Jurkat, Clone E6-1 (cell line): ENCODE measurements around the gene VPS35. TPM values are rescaled to one million over a fixed set of nuclear protein-coding genes. Genes with fewer than 3 reads are reported as not detected.
A peak's percentile ranks its signal among the peaks of the same experiment; 100 is the strongest.

Experiments
- DNase-seq: peaks from one replicate; pipeline ENCODE4 v3.0.0-alpha.2; 2011; ENCODE audit warnings: low read depth, low spot score
- H3K4me3 ChIP-seq: 2 replicates; pipeline ENCODE4 v1.5.1; 2011; ENCODE audit warnings: mild to moderate bottlenecking, low read length, control low read depth, moderate library complexity
- polyA plus RNA-seq: library from polyadenylated mRNA; unstranded; fragments of >200 nt; gene quantifications from one replicate; pipeline ENCODE4 v1.2.1, GENCODE V29; 2012; ENCODE audit warnings: missing spikeins; ENCODE audit not compliant: insufficient read length, insufficient read depth

The VPS35 gene
- 83.3 TPM for polyA plus RNA-seq

DNA sequence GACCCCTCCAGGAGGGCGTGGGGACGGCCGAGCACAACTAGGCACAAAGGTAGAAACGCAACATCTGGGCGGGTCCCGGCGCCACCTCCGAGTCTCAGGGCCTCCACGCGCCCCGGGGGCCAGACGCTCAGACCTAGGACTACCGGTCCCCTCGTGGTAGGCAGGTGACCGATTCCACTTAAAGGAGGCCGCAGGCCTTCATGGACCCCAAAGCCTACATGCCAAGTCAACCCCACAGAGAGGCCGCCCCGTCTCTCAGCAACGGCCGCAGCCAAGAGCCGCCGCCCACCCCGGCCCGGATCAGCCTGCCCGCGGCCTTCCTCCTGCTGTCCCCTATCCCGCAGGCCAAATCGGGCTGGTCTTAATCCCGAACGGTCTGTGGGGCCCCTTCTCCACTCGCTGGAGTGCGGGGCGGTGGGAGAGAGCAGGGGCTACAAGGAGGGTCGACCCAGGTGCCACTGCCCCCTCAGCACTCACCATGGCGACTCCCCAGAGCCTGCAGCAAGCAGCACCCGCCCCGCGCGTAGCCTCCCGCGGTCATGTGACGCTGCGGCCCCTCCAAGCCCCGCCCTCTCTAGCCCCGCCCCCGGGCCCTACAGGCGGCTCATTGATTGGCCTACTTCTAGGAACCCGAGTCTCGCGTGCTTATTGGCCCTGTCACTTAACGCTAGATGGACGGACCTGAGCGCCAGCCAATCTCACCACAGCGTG lies at the start of gene VPS35:
VPS35 (minus strand) TSS at position 525 of the 711 bp plus-strand sequence; CDS start at position 480, 45 bp downstream.
- peak within 1 kb of the TSS; percentile 91 for H3K4me3 ChIP-seq
- DNase-seq = peak; percentile 97

- H3K4me3 ChIP-seq = no peak overlapping the region
- DNase-seq = no peak
Observed at GRCh38 chr16:46737621-46738214, 48.7 kb upstream of the VPS35 start.

DNA sequence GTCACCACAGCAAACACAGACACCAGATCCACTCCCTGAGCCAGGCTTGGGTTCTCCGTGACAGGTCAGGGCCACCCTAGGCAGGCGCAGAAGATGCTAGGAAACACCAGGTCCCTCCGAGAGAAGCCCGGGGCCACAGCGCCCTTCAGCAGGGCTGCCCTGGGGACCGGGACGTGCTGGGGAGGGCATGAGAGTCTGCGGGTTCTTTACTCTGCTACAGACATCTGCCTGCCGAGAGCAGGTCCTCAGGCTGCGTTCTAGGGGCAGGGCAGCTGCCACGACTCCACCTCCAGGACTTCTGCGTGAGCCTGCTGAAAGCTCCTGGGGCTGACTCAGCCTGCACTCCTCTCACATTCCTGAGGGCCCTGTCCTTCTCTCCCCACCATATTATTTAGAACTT lies 47.7 kb upstream of the VPS35 start:
- H3K4me3 ChIP-seq = no peak overlapping the region
- DNase-seq = no peak

- DNase-seq = no peak
- H3K4me3 ChIP-seq = no peak overlapping the region
Observed at GRCh38 chr16:46733319-46733830, 44.4 kb upstream of the VPS35 start.

- H3K4me3 ChIP-seq = no peak overlapping the region
- no peak for DNase-seq
Observed at GRCh38 chr16:46732561-46732960, 43.6 kb upstream of the VPS35 start.

- no peak overlapping the region for H3K4me3 ChIP-seq
- DNase-seq = no peak
Observed at GRCh38 chr16:46731691-46732555, 42.9 kb upstream of the VPS35 start.

GRCh38 chr16:46730801-46731690 lies 42.1 kb upstream of the VPS35 start:
- no peak overlapping the region for H3K4me3 ChIP-seq
- no peak for DNase-seq

DNA sequence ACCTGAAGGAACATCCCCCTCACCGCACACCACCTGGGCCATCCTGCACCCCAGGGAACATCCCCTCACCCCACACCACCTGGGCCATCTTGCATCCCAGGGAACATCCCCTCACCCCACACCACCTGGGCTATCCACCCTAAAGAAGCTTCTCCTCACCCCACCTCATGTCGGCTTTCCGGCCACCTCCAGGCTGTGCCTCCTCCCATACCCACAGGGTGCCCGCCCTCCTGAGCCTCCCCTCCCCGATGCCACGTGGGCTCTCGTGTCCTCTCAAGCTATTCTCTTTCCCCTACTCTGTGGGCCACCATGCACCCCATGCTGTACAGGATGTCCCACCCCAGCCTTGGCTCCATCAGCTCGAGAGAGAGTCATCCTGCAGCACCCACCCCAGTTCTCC lies 41.1 kb upstream of the VPS35 start:
- H3K4me3 ChIP-seq = no peak overlapping the region
- DNase-seq = no peak

DNA sequence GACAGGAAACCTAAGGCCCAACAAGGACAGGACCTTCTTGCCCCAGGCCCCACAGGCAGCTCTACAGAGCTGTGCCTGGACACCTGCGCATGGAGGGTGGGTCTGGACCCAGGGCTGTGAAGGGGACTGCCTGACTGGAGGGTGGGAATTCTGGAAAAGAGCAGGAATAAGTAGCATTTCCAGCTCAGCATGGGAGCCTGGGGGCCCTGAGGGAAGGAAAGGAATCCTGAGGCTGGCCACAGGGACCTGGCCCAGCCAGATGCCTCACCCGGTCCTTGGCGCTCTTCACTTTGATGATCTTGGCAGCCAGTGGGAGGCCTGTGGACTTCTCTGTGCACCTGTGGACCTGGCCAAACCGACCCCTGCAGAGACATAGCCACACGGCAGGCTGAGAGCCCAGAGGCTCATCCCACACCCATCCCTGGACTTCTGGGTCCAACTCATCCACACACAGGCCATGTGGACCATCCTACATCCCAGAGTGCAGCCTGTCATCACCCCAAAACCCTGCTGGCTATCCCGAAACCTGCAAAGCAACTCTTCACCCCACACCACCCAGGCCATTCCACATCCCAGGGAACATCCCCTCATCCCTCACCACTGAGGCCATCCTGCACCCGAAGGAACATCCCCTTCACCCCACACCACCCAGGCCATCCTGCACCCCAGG lies 40.5 kb upstream of the VPS35 start:
- no peak for DNase-seq
- no peak overlapping the region for H3K4me3 ChIP-seq

- no peak overlapping the region for H3K4me3 ChIP-seq
- no peak for DNase-seq
Observed at GRCh38 chr16:46728806-46729205, 39.8 kb upstream of the VPS35 start.

GRCh38 chr16:46727630-46728029 lies 38.7 kb upstream of the VPS35 start:
- no peak for DNase-seq
- H3K4me3 ChIP-seq = no peak overlapping the region

- DNase-seq = no peak
- H3K4me3 ChIP-seq = no peak overlapping the region
Observed at GRCh38 chr16:46727184-46727583, 38.2 kb upstream of the VPS35 start.

DNA sequence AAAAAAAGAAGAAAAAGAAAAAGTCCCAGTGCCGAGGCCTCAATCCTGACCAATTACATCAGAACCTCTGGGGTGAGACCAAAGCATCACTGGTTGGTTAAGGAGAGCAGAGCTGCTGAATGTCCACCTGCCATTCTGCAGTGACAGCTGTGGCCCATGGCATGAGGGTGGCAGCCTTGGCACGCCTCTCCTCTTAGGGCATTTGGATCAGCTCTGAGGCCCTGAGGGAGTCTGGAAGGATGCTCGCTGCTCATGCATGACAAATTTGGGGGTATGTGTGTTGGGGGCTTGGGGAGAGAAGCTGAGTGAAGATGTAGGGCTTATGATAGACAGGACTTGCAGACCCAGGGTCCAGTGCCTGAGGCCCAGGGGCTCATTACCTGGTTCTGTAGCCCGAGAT lies 32.9 kb upstream of the VPS35 start:
- no peak overlapping the region for H3K4me3 ChIP-seq
- no peak for DNase-seq

DNA sequence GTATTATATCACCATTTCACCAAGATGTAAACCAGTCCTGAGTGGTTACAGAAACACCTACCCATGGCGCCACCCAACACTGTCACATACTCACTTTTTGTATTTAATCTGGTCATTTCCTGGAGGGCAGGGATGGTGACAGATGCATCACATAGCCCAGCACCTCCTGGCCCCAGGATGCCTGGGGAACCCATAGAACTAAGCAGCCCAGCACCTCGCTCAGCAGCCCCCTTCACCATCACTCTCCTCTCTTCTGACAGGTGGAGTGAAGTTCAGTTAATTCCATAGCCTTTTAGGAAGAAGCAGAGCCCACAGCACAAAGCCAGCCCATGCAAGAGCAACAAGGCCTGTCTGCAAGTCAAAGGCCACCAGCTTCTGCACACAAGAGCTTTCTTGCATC lies 31.6 kb upstream of the VPS35 start:
- no peak for DNase-seq
- no peak overlapping the region for H3K4me3 ChIP-seq

DNA sequence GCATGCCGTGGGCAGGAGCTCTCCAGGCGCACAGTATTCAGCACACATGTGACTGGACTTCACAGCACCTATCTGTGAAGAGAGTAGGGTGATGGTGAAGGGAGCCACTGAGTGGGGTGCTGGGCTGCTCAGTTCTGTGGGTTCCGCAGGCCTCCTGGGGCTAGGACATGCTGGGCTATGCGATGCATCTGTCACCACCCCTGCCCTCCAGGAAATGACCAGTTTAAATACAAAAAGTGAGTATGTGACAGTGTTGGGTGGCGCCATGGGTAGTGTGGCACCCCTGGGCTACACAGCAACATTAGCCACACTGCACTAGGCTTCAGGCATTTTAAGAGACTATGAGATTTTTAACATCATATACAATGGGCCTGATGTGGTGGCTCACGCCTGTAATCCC lies 30.6 kb upstream of the VPS35 start:
- no peak for DNase-seq
- no peak overlapping the region for H3K4me3 ChIP-seq

- H3K4me3 ChIP-seq = no peak overlapping the region
- no peak for DNase-seq
Observed at GRCh38 chr16:46718214-46718613, 29.2 kb upstream of the VPS35 start.

- no peak overlapping the region for H3K4me3 ChIP-seq
- no peak for DNase-seq
Observed at GRCh38 chr16:46717692-46718091, 28.7 kb upstream of the VPS35 start.

- H3K4me3 ChIP-seq = no peak overlapping the region
- DNase-seq = no peak
Observed at GRCh38 chr16:46715769-46716305, 26.9 kb upstream of the VPS35 start.
